Aorta (tissue), 5 donors: ENCODE data around the gene ACBD3. TPM values are rescaled to one million over a fixed set of nuclear protein-coding genes. Genes with fewer than 3 reads are reported as not detected.

Experiments
- ATAC-seq: fragments of 200-7000 bp; cut with Tn5 transposase; one replicate; pipeline ENCODE4 v1.9.1; 2022; ENCODE audit warnings: moderate library complexity; ENCODE audit not compliant: low FRiP score
- DNase-seq, 2 donors: peaks; one replicate each; pipeline ENCODE4 v3.0.0-alpha.2; 2020
- H3K27ac ChIP-seq, 2 donors: one replicate each; pipeline ENCODE4 v1.5.1; 2013; ENCODE audit warnings: low read length in 2 of 2, mild to moderate bottlenecking in 2 of 2, moderate library complexity in 2 of 2, control low read depth in 1 of 2, inconsistent platforms in 1 of 2, low read depth in 1 of 2
- H3K27me3 ChIP-seq, 2 donors: one replicate each; pipeline ENCODE4 v1.6.1; 2013; ENCODE audit warnings: control low read depth in 1 of 2, low read length in 1 of 2, mild to moderate bottlenecking in 1 of 2, moderate library complexity in 1 of 2; ENCODE audit not compliant: insufficient read depth in 2 of 2, control insufficient read depth in 1 of 2
- H3K36me3 ChIP-seq, 2 donors: one replicate each; pipeline ENCODE4 v1.6.1; 2013; ENCODE audit warnings: control low read depth in 1 of 2, low read length in 1 of 2, mild to moderate bottlenecking in 1 of 2; ENCODE audit not compliant: insufficient read depth in 2 of 2, control insufficient read depth in 1 of 2
- H3K4me1 ChIP-seq, 2 donors: one replicate each; pipeline ENCODE4 v1.6.1; 2013; ENCODE audit warnings: low read length in 2 of 2, control low read depth in 1 of 2, mild to moderate bottlenecking in 1 of 2, moderate library complexity in 1 of 2; ENCODE audit not compliant: insufficient read depth in 2 of 2, control insufficient read depth in 1 of 2
- H3K4me3 ChIP-seq, 2 donors: one replicate each; pipeline ENCODE4 v1.5.1; 2013; ENCODE audit warnings: low read length in 2 of 2, control low read depth in 1 of 2, mild to moderate bottlenecking in 1 of 2
- H3K9me3 ChIP-seq: one replicate; pipeline ENCODE4 v1.6.1; 2013; ENCODE audit warnings: mild to moderate bottlenecking, low read length; ENCODE audit not compliant: control insufficient read depth
- WGBS, 2 donors: extraction: QIAGEN DNeasy Blood & Tissue Kit; methylation state at CpG; one replicate each; pipeline ENCODE4 v1.1.7; 2013; 5-methylcytosine and 5-hydroxymethylcytosine counted together
- intact Hi-C, 2 donors: fragments of 100-400 bp; cut with DNase I; formaldehyde crosslinking; loops; one replicate each; pipeline versions ENCODE4 v1.14.2 to v1.15.0; 2022
- polyA plus RNA-seq, 2 donors: library from polyadenylated mRNA; stranded (reverse); fragments of 200-250 nt; gene quantifications; one replicate each; pipeline ENCODE4 v1.2.3, GENCODE V29; 2013
- total RNA-seq, 2 donors: library from RNA; stranded (reverse); fragmentation: NEBNext Ultra II Directional; extraction: Animal tissue kit (Norgen Biotek cat#: 25700); gene quantifications; one replicate each; pipeline ENCODE4 v1.2.1, GENCODE V29; 2021
- donor health status: healthy with polysubstance abuse.
- donor health status: Bipolar disorder and iron deficiency.
- donor health status: DM: no; HTN: no; CAD: no.
- donor health status: DM: no; HTN: no; CAD: no.
- donor health status: DM: yes; HTN: yes; CAD: no.

The ACBD3 gene
- total and polyA plus RNA-seq, 4 donors, result 14.2 to 45.5 (median 33.5) TPM

- H3K9me3 ChIP-seq, result no peaks in the 10 kb centered on the region
- no peak overlapping the region for H3K4me3 ChIP-seq
- H3K4me1 ChIP-seq, result no peaks in the 10 kb centered on the region
- H3K36me3 ChIP-seq, result no peaks in the 10 kb centered on the region
- H3K27me3 ChIP-seq, result no peaks in the 10 kb centered on the region
- WGBS, 2 donors, result 81% methylated on average over 10 of the region's 10 CpGs
- ATAC-seq, result no peak
- H3K27ac ChIP-seq, result no peak overlapping the region
- intact Hi-C loops, result no loop called here
- DNase-seq, result no peak
Observed at GRCh38 chr1:226217273-226217672, 30.7 kb upstream of the ACBD3 start.

GRCh38 chr1:226216056-226216455 is 29.5 kb upstream of the ACBD3 start:
- ATAC-seq, result no peak
- intact Hi-C loops, result no loop called here

GRCh38 chr1:226215239-226215638 is 28.7 kb upstream of the ACBD3 start:
- Histone ChIP-seq H3K9me3 (no peaks in the 10 kb centered on the region), H3K27me3 (no peaks in the 10 kb centered on the region)
- no peak for ATAC-seq

More at GRCh38 chr1:226216056-226216455, 29.5 kb upstream of the ACBD3 start:
- no peak for DNase-seq
- H3K27ac ChIP-seq, result no peak overlapping the region
- H3K4me1 ChIP-seq, result no peaks in the 10 kb centered on the region
- no peaks in the 10 kb centered on the region for H3K36me3 ChIP-seq
- WGBS, 2 donors, result 77 to 80% methylated on average over 5 of the region's 5 CpGs
- H3K27me3 ChIP-seq, result no peaks in the 10 kb centered on the region
- H3K9me3 ChIP-seq, result no peaks in the 10 kb centered on the region
- no peak overlapping the region for H3K4me3 ChIP-seq

GRCh38 chr1:226212545-226212944 is 26.0 kb upstream of the ACBD3 start:
- Histone ChIP-seq H3K36me3 (no peaks in the 10 kb centered on the region), H3K9me3 (no peaks in the 10 kb centered on the region), H3K4me3 (no peak overlapping the region), H3K27me3 (no peaks in the 10 kb centered on the region), H3K27ac (no peak overlapping the region), H3K4me1 (no peaks in the 10 kb centered on the region)
- 91 to 92% methylated on average over 8 of the region's 8 CpGs for WGBS, 2 donors
- DNase-seq (no peak), ATAC-seq (no peak)
- intact Hi-C loops, result no loop called here

More at GRCh38 chr1:226215239-226215638, 28.7 kb upstream of the ACBD3 start:
- H3K4me3 ChIP-seq, result no peak overlapping the region
- DNase-seq, result no peak
- no peak overlapping the region for H3K27ac ChIP-seq
- no peaks in the 10 kb centered on the region for H3K4me1 ChIP-seq
- WGBS, 2 donors, result 71% methylated on average over 5 of the region's 5 CpGs
- no peaks in the 10 kb centered on the region for H3K36me3 ChIP-seq
- intact Hi-C loops, result no loop called here

- Histone ChIP-seq H3K27ac (no peak overlapping the region), H3K36me3 (no peaks in the 10 kb centered on the region), H3K9me3 (no peaks in the 10 kb centered on the region), H3K4me1 (no peaks in the 10 kb centered on the region), H3K4me3 (no peak overlapping the region), H3K27me3 (no peaks in the 10 kb centered on the region)
- intact Hi-C loops, result no loop called here
- DNase-seq (no peak), ATAC-seq (no peak)
- 81% methylated on average over 5 of the region's 5 CpGs for WGBS, 2 donors
Observed at GRCh38 chr1:226211181-226211821, 24.8 kb upstream of the ACBD3 start.

- no peak for DNase-seq
- H3K36me3 ChIP-seq, result no peaks in the 10 kb centered on the region
- 83 to 87% methylated on average over 7 of the region's 7 CpGs for WGBS, 2 donors
Observed at GRCh38 chr1:226210571-226211176, 24.1 kb upstream of the ACBD3 start.

GRCh38 chr1:226209307-226210059 is 22.9 kb upstream of the ACBD3 start:
- DNase-seq, result no peak
- no peak for ATAC-seq
- Histone ChIP-seq H3K27me3 (no peaks in the 10 kb centered on the region), H3K36me3 (no peaks in the 10 kb centered on the region), H3K9me3 (no peaks in the 10 kb centered on the region), H3K27ac (no peak overlapping the region), H3K4me3 (no peak overlapping the region), H3K4me1 (no peaks in the 10 kb centered on the region)
- 88 to 93% methylated on average over 17 of the region's 17 CpGs for WGBS, 2 donors
- intact Hi-C loops, result no loop called here

More at GRCh38 chr1:226210571-226211176, 24.1 kb upstream of the ACBD3 start:
- H3K4me3 ChIP-seq, result no peak overlapping the region
- no peaks in the 10 kb centered on the region for H3K27me3 ChIP-seq
- intact Hi-C loops, result no loop called here
- no peak for ATAC-seq
- no peaks in the 10 kb centered on the region for H3K4me1 ChIP-seq
- H3K9me3 ChIP-seq, result no peaks in the 10 kb centered on the region
- no peak overlapping the region for H3K27ac ChIP-seq

GRCh38 chr1:226207048-226207447 is 20.5 kb upstream of the ACBD3 start:
- WGBS, 2 donors, result 90 to 94% methylated on average over 5 of the region's 5 CpGs
- no peak overlapping the region for H3K27ac ChIP-seq

GRCh38 chr1:226204198-226204597 is 17.7 kb upstream of the ACBD3 start:
- Histone ChIP-seq H3K4me3 (no peak overlapping the region), H3K36me3 (no peaks in the 10 kb centered on the region), H3K9me3 (no peaks in the 10 kb centered on the region), H3K27ac (no peak overlapping the region), H3K4me1 (no peaks in the 10 kb centered on the region), H3K27me3 (no peaks in the 10 kb centered on the region)
- intact Hi-C loops, result no loop called here
- DNase-seq (no peak), ATAC-seq (no peak)

More at GRCh38 chr1:226207048-226207447, 20.5 kb upstream of the ACBD3 start:
- no peaks in the 10 kb centered on the region for H3K4me1 ChIP-seq
- no peak for DNase-seq
- ATAC-seq, result no peak
- H3K4me3 ChIP-seq, result no peak overlapping the region
- intact Hi-C loops, result no loop called here
- H3K27me3 ChIP-seq, result no peaks in the 10 kb centered on the region
- H3K36me3 ChIP-seq, result no peaks in the 10 kb centered on the region
- H3K9me3 ChIP-seq, result no peaks in the 10 kb centered on the region
